Activated CD8-positive, alpha-beta memory T cell treated with anti-CD3 and anti-CD28 coated beads, Interleukin-2, amount 50 U/mL, for 48 hours (primary cell): ENCODE results near the gene EPB41L2.

Source experiments
- DNase-seq: peaks from one replicate; pipeline ENCODE4 v3.0.0-alpha.2; 2020

EPB41L2 gene

GRCh38 chr6:131061041-131061750 is 1.8 kb downstream of the EPB41L2 start:
- no peak for DNase-seq

- no peak for DNase-seq
These were observed 2.7 kb downstream of the EPB41L2 start for GRCh38 chr6:131060311-131060710.

- no peak for DNase-seq
These were observed 3.6 kb downstream of the EPB41L2 start for GRCh38 chr6:131059486-131059885.

GRCh38 chr6:131058236-131058635 is 4.8 kb downstream of the EPB41L2 start:
- DNase-seq: no peak

GRCh38 chr6:131054392-131055250 is 8.4 kb downstream of the EPB41L2 start:
- no peak for DNase-seq

GRCh38 chr6:131053546-131054240 is 9.4 kb downstream of the EPB41L2 start:
- DNase-seq: no peak

GRCh38 chr6:131052181-131052580 is 10.9 kb downstream of the EPB41L2 start:
- DNase-seq: no peak

GRCh38 chr6:131051341-131051740 is 11.7 kb downstream of the EPB41L2 start:
- no peak for DNase-seq

- no peak for DNase-seq
These were observed 13.4 kb downstream of the EPB41L2 start for GRCh38 chr6:131049608-131050007.

- no peak for DNase-seq
These were observed 14.0 kb downstream of the EPB41L2 start for GRCh38 chr6:131048933-131049515.

- no peak for DNase-seq
These were observed 14.6 kb downstream of the EPB41L2 start for GRCh38 chr6:131048459-131048858.

GRCh38 chr6:131045139-131045538 is 17.9 kb downstream of the EPB41L2 start:
- no peak for DNase-seq

GRCh38 chr6:131043902-131044447 is 19.1 kb downstream of the EPB41L2 start:
- no peak for DNase-seq

- DNase-seq: no peak
These were observed 20.4 kb downstream of the EPB41L2 start for GRCh38 chr6:131042664-131043063.

- no peak for DNase-seq
These were observed 21.2 kb downstream of the EPB41L2 start for GRCh38 chr6:131041814-131042213.

- no peak for DNase-seq
These were observed 22.2 kb downstream of the EPB41L2 start for GRCh38 chr6:131040866-131041265.

- no peak for DNase-seq
These were observed 23.7 kb downstream of the EPB41L2 start for GRCh38 chr6:131039345-131039680.

GRCh38 chr6:131038597-131039344 is 24.3 kb downstream of the EPB41L2 start:
- DNase-seq: no peak

- DNase-seq: no peak
These were observed 25.7 kb downstream of the EPB41L2 start for GRCh38 chr6:131037194-131037897.

- no peak for DNase-seq
These were observed 26.4 kb downstream of the EPB41L2 start for GRCh38 chr6:131036601-131037000.

- no peak for DNase-seq
These were observed 26.9 kb downstream of the EPB41L2 start for GRCh38 chr6:131036143-131036542.

GRCh38 chr6:131035582-131035981 is 27.5 kb downstream of the EPB41L2 start:
- DNase-seq: no peak
